ENCODE data around the gene SLC66A1.

DNA sequence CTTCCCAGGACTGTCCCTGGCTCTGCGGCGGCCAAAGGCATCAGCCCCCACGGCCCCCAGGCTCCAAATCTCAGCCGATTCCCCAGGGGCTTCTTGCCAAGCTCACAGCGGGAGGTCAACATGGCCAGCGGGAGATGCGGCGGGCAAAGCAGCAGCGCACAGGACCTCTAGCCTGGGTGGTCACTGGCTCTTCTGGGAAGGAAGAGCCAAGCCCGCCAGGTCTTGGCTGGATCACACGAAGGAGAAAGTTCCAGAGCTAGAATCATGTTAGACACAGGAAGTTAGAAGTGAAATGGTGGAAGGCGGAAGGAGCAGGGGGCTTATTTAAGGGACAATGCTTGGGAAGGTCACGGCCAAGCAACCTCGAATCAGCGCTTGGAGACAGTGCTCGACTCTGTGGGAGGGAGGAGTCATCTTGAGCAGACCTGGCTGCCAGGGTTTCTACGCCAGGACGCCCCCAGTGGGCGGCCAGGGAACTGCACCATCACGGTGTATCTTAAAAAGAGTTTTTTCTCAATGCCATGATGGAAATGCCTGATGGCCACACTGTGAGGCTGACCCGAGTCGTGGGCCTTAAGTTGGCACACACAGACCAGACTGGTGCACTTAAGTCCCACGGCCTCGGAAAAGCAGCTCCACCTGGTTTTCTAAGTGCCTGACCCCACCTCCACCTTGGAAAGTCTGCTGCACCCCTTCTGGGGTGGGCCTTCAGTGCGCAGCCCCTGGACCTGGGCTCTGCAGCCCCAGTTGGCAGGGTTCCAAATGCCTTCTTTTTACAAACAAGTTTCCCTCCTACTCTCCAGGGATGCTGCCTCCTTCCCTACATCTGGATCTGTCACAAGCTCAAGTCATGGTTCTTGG lies 29.3 kb downstream of the SLC66A1 start:
- TF ChIP-seq, protein P1, sequence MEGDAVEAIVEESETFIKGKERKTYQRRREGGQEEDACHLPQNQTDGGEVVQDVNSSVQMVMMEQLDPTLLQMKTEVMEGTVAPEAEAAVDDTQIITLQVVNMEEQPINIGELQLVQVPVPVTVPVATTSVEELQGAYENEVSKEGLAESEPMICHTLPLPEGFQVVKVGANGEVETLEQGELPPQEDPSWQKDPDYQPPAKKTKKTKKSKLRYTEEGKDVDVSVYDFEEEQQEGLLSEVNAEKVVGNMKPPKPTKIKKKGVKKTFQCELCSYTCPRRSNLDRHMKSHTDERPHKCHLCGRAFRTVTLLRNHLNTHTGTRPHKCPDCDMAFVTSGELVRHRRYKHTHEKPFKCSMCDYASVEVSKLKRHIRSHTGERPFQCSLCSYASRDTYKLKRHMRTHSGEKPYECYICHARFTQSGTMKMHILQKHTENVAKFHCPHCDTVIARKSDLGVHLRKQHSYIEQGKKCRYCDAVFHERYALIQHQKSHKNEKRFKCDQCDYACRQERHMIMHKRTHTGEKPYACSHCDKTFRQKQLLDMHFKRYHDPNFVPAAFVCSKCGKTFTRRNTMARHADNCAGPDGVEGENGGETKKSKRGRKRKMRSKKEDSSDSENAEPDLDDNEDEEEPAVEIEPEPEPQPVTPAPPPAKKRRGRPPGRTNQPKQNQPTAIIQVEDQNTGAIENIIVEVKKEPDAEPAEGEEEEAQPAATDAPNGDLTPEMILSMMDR (IDR thresholded peaks at IDR 0.05; ENCODE audit: low read length), result peak; percentile 82
- TF ChIP-seq EZH2 (optimal IDR thresholded peaks at IDR 0.05; ENCODE audit: low read depth, low read length), result no peak

All from MM.1S (cell line).